RWPE1 (cell line): ENCODE data around the gene ATF1.
"Not testable (repeated sequence)": the region's sequence is repeated elsewhere in the genome, so short reads cannot be mapped to it uniquely, and the experiment has no call there.

Experiments used
- CTCF ChIA-PET: fragments of 350-600 bp; sonication (Branson Sonifier 250); formaldehyde crosslinking; extraction: SDS; loops from one replicate; lab custom pipeline; 2021; lab: Yijun Ruan, JAX
- POLR2A ChIA-PET: fragments of 400-600 bp; formaldehyde crosslinking; extraction: SDS; loops from one replicate; lab custom pipeline; 2020; ENCODE audit warnings: antibody characterized with exemption; ENCODE audit not compliant: low non-redundant PET; lab: Yijun Ruan, JAX
- DNase-seq: peaks from one replicate; pipeline ENCODE4 v3.0.0; 2012; ENCODE audit warnings: low spot score
- H3K27ac ChIP-seq: fragments of 450-650 bp; 2 replicates; pipeline ENCODE4 v1.5.1; 2017
- TF ChIP-seq, protein P1 (sequence below): fragments of 450-650 bp; conservative IDR thresholded peaks from 2 replicates; pipeline ENCODE4 v1.5.1; 2017; ENCODE audit warnings: low read depth, mild to moderate bottlenecking

Gene ATF1

DNA sequence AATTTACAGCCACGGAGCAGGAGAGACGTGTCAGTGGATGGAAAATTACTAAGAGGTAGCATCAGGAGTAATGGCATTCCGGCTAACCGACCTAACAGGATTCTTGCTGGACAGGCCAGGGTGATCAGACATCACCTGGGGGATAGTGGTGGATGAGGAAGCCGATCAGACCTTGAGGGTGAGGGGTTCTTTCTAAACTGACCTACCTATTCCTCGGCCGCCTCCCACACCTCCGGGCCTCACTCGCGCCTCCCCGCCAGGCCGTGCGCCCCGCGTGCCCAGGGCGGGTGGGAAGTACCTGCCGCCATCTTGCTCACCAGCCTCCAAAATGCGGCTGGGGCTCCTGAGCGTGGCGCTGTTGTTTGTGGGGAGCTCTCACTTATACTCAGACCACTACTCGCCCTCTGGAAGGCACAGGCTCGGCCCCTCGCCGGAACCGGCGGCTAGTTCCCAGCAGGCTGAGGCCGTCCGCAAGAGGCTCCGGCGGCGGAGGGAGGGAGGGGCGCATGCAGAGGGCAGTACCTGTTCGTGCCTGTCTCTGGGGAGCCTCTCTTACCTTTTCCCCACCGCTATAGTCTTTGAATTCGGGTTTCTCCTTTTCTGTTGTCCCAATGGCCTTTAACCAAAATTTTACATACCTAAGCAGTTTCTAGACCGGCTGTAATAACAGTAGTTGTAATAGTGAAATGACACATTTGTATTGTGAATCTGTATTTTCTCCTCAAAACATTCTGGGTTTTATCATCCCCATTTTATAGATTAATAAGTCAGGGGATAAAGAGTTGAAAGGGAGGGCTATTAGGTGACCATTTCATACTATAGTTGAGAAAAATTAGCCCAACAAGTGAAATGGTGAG lies 79.0 kb downstream of the ATF1 start, which contains the start of gene TMPRSS12:
TSS of gene TMPRSS12 (plus strand) at position 290 of the 857 bp plus-strand sequence. CDS start at position 329, 39 bp downstream.
- no peak within 1 kb of the TSS for H3K27ac ChIP-seq
- no peak for DNase-seq
- ChIA-PET POLR2A (no interaction called here), CTCF (no interaction called here)
- TF ChIP-seq, protein P1, sequence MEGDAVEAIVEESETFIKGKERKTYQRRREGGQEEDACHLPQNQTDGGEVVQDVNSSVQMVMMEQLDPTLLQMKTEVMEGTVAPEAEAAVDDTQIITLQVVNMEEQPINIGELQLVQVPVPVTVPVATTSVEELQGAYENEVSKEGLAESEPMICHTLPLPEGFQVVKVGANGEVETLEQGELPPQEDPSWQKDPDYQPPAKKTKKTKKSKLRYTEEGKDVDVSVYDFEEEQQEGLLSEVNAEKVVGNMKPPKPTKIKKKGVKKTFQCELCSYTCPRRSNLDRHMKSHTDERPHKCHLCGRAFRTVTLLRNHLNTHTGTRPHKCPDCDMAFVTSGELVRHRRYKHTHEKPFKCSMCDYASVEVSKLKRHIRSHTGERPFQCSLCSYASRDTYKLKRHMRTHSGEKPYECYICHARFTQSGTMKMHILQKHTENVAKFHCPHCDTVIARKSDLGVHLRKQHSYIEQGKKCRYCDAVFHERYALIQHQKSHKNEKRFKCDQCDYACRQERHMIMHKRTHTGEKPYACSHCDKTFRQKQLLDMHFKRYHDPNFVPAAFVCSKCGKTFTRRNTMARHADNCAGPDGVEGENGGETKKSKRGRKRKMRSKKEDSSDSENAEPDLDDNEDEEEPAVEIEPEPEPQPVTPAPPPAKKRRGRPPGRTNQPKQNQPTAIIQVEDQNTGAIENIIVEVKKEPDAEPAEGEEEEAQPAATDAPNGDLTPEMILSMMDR: no peak

DNA sequence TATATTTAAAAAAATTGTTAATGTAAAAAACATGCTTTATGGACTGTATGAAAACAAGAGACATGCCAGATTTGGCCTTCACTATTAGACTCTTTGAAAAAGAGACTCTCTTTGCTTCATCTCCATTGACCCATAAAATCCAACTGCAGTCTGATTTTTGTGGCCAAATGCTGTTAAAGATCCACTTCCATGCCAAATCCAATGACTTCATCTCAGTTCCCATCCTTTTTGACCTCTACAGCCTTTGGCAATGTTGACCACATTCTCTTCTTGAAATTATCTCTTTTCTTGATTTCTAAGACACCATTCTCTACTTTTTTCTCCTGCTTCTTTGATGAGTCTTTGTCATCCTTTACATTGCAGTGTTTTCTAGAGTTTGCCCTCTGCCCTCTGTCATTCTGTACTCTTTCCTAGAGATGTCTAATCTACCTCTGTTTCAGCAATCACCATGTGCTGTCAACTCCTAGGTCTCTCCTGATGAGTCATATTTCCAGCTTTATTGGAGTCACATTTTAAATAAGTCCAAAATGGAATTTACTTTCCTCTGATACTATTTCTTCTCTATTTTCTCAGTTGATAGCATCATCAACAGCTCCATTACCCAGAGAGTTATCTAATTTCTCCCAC lies 81.2 kb downstream of the ATF1 start:
- ChIA-PET CTCF (no interaction called here), POLR2A (no interaction called here)
- DNase-seq: no peak
- H3K27ac ChIP-seq: no peak overlapping the region
- TF ChIP-seq, protein P1: no peak

DNA sequence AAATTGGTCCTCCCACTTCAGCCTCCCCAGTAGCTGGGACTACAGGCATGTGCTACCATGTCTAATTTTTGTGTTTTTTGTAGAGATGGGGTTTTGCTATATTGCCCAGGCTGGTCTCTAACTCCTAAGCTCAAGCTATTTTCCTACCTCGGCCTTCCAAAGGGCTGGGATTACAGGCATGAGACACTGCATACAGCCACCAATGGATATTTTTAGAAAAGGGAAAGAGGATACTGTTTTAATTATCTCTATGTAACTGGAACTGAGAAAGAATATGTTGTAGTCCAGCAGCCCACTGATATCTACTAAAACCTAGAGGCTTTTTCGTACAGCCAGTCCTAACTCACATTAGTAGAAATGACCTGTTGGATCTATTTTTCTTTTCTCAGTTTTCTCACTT lies 85.1 kb downstream of the ATF1 start:
- no peak for DNase-seq
- ChIA-PET POLR2A (no interaction called here), CTCF (no interaction called here)
- no peak overlapping the region for H3K27ac ChIP-seq
- TF ChIP-seq, protein P1: no peak

DNA sequence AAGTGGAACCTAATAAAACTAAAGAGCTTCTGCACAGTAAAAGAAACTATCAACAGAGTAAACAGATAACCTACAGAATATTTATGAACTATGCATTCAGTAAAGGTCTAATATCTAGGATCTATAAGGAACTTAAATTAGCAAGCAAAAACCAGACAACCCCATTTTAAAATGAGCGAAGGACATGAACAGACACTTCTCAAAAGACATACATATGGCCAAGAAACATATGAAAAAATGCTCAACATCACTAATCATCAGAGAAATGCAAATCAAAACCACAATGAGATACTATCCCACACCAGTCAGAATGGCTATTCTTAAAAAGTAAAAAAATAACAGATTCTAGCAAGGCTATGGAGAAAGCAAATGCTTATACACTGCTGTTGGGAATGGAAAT lies 91.3 kb downstream of the ATF1 start:
- POLR2A ChIA-PET, DNase-seq, H3K27ac ChIP-seq: not testable (repeated sequence)
- CTCF ChIA-PET: interaction anchor here (0.6 kb wide), 1 partner anchor 136 kb away, joined by 3 read pairs; no protein-coding TSS in a partner anchor

DNA sequence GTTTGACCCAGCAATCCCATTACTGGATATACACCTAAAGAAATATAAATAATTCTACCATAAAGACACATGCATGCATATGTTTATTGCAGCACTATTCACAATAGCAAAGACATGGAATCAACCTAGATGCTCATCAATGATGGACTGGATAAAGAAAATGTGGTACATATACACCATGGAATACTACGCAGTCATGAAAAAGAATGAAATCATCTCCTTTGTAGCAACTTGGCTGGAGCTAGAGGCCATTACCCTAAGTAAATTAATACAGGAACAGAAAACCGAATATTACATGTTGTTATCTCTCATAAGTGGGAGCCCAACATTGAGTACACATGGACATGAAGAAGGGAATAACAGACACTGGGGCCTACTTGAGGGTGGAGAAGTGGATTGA lies 91.8 kb downstream of the ATF1 start:
- H3K27ac ChIP-seq, POLR2A ChIA-PET, DNase-seq: not testable (repeated sequence)
- CTCF ChIA-PET: interaction anchor here (0.6 kb wide), 1 partner anchor 136 kb away, joined by 3 read pairs; no protein-coding TSS in a partner anchor

DNA sequence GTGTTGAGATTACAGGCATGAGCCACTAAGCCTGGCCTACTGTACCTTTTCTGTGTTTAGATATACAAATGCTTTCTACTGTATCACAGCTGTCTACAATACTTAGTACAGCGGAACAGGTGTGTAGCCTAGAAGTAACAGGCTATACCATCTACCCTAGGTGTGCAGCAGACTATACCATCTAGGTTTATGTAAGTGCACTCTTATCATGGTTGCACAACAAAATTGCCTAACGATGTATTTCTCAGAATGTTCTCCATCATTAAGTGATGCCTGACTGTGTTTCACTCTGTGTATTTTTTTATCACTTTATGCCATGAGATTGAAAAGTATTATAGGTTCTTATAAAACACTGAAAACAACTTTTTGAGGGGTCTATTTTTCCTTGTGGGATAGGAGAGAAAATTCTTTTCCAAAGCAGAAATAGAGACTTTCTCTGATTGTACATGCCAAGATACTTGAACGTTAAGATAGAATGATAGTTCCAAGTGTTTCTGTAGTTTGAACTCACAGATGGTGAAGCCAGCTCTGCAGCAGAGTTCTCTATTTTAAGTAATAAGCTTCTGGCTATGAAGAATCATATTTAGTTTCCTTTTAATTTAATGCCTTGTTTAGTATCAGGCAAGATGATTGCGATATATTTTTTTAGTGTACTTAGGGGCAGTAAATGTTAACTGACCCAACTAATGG lies 95.9 kb downstream of the ATF1 start:
- ChIA-PET CTCF (interaction anchor here (0.7 kb wide), 1 partner anchor 298 kb away, joined by 3 read pairs; no protein-coding TSS in a partner anchor), POLR2A (no interaction called here)
- no peak overlapping the region for H3K27ac ChIP-seq
- TF ChIP-seq, protein P1: no peak
- no peak for DNase-seq

DNA sequence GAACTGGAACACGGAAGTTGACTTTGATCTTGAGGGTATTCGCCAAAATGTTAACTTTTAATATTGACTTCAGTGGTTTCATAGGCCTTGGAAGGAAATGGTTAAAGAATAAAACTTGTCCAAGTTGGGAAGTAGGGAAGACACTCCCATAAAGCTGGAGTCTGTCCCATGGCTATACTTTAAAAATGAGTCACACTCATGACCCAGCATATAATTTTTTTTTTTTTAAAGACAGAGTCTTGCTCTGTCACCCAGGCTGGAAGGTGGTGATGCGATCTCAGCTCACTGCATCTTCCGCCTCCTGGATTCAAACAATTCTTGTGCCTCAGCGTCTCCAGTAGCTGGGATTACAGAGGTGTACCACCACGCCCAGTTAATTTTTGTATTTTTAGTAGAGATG lies 98.4 kb downstream of the ATF1 start:
- TF ChIP-seq, protein P1: no peak
- CTCF ChIA-PET: interaction anchor here (0.7 to 1.4 kb wide), 2 partner anchors 125 to 790 kb away, joined by 3 to 4 read pairs; no protein-coding TSS in a partner anchor
- POLR2A ChIA-PET: no interaction called here
- DNase-seq: peak; percentile 60
- peak overlapping the region; percentile 52 for H3K27ac ChIP-seq
